NB4 (cell line): ENCODE results near the gene ALDH1A2.

Source experiments
- CTCF ChIP-seq: IDR thresholded peaks from one replicate; pipeline ENCODE4 v1.5.1; 2012; ENCODE audit warnings: low read depth, low read length
- POLR2A ChIP-seq: IDR thresholded peaks from 2 replicates; pipeline ENCODE4 v1.6.1; 2011; ENCODE audit warnings: mild to moderate bottlenecking; ENCODE audit not compliant: insufficient read length; ENCODE audit errors: extremely low read depth

DNA sequence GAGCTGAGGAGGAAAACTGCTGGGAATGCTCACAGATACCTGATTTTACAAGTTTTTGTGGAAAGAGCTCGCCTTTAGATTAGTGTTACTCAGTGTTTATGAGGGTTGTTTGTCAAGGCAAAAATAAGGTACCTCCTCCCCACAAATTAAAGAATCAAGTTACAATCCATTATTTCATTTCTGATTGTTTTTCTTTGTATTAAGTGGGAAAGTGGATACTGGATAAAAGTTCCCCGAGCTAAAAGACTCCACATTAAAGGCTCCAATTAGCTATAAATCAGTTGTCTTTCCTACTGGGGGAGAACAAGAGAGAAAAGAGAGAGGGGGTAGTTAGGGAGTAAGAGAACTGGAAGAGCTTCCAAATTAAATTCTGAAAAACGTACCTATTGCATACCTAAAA is 1.9 kb downstream of the ALDH1A2 start:
- TF ChIP-seq CTCF (no peak), POLR2A (no peak)
